Ishikawa (cell line): Measurements from ENCODE around the gene C19orf73.

Source experiments
- CREB1 ChIP-seq: IDR thresholded peaks from 2 replicates; pipeline ENCODE4 v1.6.1; 2012; ENCODE audit warnings: low read depth
- EGR1 ChIP-seq: IDR thresholded peaks from 2 replicates; pipeline ENCODE4 v1.6.1; 2012
- EP300 ChIP-seq: IDR thresholded peaks from 2 replicates; pipeline ENCODE4 v1.6.1; 2012; ENCODE audit warnings: borderline replicate concordance
- FOXM1 ChIP-seq: IDR thresholded peaks from 2 replicates; pipeline ENCODE4 v1.6.1; 2012; ENCODE audit warnings: low read depth, borderline replicate concordance
- RAD21 ChIP-seq: IDR thresholded peaks from 2 replicates; pipeline ENCODE4 v1.6.1; 2012; ENCODE audit warnings: low read depth
- REST ChIP-seq: IDR thresholded peaks from 2 replicates; pipeline ENCODE4 v1.6.1; 2012; ENCODE audit warnings: low read depth, mild to moderate bottlenecking
- TAF1 ChIP-seq: IDR thresholded peaks from 2 replicates; pipeline ENCODE4 v1.6.1; 2012; ENCODE audit warnings: low read depth, mild to moderate bottlenecking
- TCF12 ChIP-seq: IDR thresholded peaks from 2 replicates; pipeline ENCODE4 v1.6.1; 2012; ENCODE audit warnings: low read depth
- TEAD4 ChIP-seq: IDR thresholded peaks from 2 replicates; pipeline ENCODE4 v1.6.1; 2012
- USF1 ChIP-seq: IDR thresholded peaks from 2 replicates; pipeline ENCODE4 v1.6.1; 2012
- YY1 ChIP-seq: IDR thresholded peaks from 2 replicates; pipeline ENCODE4 v1.6.1; 2012; ENCODE audit warnings: low read depth

GRCh38 chr19:49125025-49125731, 6.2 kb upstream of the C19orf73 start:
- no peak for TF ChIP-seq TEAD4
- TF ChIP-seq YY1, result no peak
- TF ChIP-seq REST, result no peak
- no peak for TF ChIP-seq EGR1
- TF ChIP-seq EP300, result no peak
- TF ChIP-seq CREB1, result no peak
- no peak for TF ChIP-seq FOXM1
- no peak for TF ChIP-seq TAF1
- no peak for TF ChIP-seq USF1
- TF ChIP-seq RAD21, result 0 out of 2 replicates have a peak, but pooled peaks have one; percentile 6
- no peak for TF ChIP-seq TCF12
